ENCODE measurements around the gene IGSF21.
A peak's percentile ranks its signal among the peaks of the same experiment; 100 is the strongest.

Gene IGSF21

DNA sequence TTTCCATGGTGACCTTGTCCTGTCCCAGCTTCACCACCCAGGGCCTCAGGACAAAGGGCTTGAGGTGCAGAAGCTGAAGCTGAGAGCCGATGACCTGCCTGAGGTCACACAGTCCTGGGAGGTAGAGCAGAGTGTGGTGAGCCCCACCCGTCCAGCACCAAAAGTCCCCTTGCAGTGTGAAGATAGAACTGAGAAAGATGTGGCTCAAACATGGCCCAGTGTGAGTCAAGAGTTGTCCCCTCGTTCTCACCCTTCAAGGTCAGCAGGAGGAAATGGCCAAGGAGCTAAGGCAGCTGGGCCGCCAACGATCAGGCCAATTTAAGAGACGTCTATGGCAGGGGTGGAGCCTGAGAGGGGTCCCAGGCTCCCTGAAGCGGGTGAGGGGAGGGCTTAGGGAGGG, 215.7 kb downstream of the IGSF21 start:
- no peak for DNase-seq

DNA sequence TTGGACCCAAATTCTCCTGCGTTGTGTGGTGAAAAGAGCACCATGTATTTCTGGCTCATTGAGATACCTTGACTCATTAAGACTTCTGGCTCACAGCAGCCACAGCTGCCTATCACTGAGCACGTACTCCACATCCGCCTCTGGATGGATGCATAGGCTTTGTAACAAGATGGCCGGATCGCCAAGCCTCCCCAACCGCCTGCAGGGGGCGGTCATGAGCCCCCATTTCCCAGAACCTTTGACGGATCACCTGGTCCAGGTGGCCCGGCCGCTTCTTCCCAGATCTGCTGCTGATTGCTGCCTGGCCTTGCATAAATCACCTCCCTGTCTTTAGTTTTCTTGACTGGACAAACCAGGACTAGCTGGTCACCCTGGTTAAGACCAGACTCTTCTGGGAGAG, 216.6 kb downstream of the IGSF21 start:
- DNase-seq: no peak

DNA sequence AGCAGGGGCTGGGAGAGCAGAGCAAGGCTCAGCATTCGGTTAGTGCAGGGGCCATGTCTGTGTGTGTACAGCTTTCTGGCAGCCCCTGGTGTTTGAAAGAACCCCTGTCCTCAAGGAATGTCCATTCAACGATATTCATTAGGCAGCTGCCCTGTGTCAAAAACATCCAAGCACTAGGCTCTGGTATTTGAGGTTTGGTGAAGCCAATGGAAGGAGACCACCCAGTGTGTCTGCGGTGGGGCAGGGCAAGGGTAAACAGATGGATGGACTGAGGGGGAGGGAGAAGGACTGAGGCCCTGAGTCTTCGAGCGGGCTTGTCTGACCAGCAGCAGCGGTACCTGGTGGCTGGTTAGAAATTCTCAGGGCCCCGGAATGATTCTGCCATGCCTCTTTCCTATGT, 217.5 kb downstream of the IGSF21 start:
- no peak for DNase-seq

GRCh38 chr1:18326211-18326897, 218.8 kb downstream of the IGSF21 start:
- DNase-seq: peak in 3 of 56 donors; percentile 5 to 7 (median 6)

DNA sequence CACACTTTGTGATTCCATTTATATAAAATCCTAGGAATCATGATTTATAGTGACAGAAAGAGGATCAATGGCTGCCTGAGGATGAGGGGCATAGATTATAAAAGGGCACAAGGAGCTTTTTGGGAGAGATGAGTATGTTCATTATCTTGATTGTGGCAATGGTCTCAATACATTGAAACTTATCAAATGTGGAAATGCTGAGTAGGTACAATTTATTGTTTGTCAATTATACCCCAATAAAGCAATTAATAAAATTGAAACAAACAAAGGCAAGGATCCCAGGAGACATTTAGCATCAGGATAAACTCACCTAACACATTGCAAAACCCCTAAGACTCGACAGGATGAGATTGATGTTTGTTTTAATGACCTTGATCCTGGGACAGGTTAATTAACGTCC, 220.1 kb downstream of the IGSF21 start:
- no peak for DNase-seq

DNA sequence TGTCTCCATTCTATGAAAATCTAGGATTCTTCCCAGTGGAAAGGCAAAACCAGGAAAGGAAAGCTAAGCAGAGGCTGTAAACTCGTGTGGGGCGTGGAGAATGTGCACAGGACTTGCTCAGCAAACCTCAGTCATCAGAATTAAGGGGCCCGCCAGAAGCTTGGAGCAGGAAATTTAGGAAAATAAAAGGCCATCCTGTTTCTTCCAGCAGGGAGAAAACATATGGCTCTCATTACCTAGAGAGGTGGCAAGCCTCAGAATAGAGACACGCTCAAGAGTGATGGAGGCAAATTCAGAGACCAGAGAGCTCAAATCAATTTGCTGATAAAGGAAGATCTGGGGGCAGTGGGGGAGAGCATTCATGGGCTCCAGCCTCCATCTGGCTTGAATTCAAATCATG, 221.2 kb downstream of the IGSF21 start:
- DNase-seq: no peak

GRCh38 chr1:18329469-18330253, 222.1 kb downstream of the IGSF21 start:
- no peak for DNase-seq

DNA sequence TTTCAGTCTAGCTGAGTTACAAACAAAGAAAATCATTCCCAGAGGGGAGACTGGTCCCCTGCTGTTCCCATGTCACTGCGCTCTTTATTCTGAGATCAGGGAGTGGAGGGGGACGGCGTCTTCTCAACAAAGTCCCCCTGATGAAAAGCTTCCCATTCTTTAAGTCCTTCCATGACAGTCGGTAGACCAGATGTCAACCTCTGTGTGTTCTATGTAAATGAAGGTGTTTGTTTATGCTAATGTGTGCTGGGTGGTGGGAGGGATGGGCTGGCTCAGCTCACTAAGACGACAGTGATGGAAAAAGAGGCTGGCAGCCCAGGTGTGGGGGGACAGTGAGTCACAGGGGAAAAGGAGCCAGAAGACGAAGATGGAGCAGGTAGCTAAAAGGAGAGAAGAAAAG, 225.0 kb downstream of the IGSF21 start:
- no peak for DNase-seq

DNA sequence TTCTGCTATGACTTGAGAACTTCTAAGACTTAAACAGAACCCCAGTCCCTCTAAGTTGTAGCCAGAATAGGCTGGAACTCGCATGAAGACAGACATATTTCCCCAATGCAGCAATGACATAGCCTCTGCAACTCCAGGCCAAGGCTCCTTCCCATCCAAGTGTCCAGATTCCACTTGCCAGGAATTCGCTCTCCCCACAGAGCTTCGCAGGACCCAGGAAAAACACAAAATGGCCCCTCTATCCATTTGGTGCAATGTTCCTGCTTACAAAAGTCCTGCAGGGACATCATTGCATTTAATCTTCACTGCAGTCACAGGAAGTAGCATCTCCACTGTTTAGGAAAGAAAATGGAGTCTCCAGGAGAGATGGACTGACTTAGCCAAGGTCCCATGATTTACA, 225.6 kb downstream of the IGSF21 start:
- no peak for DNase-seq

- no peak for DNase-seq
Observed at GRCh38 chr1:18336801-18337200, 229.2 kb downstream of the IGSF21 start.

DNA sequence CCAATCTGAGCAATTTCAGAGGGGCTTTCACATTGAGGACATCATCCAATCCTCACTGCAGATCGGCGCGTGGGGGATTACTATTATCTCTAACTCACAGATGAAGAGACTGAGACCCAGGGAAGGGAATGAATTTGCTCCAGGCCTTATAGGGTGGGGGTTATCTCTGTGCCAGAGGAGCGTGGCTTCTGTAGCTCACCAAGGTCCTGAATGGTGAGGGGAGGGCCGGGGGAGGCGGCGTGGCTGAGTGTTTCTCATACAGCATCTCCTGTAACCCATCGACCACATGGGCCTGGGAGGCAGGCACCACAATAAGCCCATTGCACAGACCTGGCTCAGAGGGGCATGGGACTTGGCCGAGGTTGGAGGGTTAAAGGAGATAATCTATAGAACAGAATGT, 230.2 kb downstream of the IGSF21 start:
- DNase-seq: no peak

DNA sequence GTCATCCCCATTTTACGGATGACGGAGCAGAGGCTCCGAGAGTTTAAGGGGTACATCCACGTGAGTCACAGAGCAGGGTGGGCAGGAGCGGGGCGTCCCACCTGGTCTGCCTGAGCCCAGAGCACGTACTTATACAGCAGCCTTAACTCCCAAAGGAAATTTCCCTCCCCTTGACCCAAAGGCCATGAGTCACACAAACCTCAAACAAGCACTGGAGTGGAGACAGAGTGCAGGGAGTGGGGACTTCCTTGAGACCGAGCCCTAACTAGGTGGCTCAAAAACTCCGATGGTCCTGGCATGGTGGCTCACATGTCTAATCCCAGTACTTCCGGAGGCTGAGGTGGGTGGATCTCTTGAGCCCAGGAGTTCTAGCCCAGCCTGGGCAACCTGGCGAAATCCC, 231.6 kb downstream of the IGSF21 start:
- no peak for DNase-seq

GRCh38 chr1:18340158-18340764, 232.7 kb downstream of the IGSF21 start:
- DNase-seq: no peak

DNA sequence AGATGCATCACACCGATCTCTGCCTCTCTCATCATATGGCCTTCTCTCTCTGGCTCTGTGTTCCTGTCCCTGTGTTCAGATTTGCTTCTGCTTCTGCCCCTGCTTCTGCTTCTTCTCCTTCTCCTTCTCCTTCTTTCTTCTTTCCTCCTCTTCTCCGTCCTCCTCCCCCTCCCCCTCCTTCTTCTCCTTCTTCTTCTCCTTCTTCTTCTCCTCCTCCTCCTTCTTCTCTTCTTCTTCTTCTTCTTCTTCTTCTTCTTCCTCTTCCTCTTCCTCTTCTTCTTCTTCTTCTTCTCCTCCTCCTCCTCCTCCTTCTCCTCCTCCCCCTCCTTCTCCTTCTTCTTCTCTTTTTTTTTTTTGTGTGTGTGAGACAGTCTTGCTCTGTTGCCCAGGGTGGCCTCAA, 233.2 kb downstream of the IGSF21 start:
- DNase-seq: no peak

- DNase-seq: no peak
Observed at GRCh38 chr1:18341291-18342069, 233.9 kb downstream of the IGSF21 start.

- DNase-seq: no peak
Observed at GRCh38 chr1:18342744-18343143, 235.1 kb downstream of the IGSF21 start.

GRCh38 chr1:18343581-18343980, 236.0 kb downstream of the IGSF21 start:
- no peak for DNase-seq

DNA sequence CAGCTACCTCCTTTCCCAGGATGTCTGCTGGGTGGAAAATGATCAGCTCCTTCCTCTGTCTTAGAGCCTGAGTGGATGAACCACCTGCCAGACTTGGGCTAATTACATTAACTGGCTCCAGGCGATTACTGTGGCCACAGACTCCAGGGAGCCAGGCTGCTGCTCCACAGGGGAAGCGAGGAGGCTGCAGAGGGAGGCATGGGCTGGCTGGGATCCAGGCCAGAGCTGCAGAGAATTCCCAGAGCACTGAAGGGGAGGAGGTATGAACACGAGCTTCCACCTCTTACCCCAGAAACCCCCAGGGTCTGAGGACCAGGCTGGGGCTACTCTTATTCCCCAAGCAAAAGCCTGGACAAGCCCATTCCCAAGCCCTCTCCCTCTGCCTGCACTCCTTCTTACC, 237.2 kb downstream of the IGSF21 start:
- no peak for DNase-seq

GRCh38 chr1:18347559-18347958, 240.0 kb downstream of the IGSF21 start:
- DNase-seq: no peak

GRCh38 chr1:18348354-18348753, 240.8 kb downstream of the IGSF21 start:
- no peak for DNase-seq

DNA sequence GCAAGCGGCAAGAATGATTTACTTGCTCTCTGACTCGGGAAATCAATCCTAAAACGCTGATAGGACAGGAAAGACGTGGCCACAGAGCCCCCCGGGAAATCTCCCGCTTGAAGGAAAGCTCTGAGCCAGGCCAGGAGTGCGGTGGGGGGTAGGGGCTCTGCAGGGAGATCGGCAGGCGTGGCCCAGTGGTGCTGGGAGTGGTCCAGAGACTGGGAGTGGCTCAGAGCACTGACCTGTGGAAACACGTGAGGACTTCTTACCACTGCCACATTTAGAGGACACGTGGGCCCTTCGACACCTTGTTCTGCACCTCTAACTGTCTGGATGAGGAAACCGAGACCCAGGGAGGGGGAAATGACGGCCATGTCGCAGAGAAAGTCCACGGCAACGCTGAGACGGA, 243.1 kb downstream of the IGSF21 start:
- DNase-seq: no peak

DNA sequence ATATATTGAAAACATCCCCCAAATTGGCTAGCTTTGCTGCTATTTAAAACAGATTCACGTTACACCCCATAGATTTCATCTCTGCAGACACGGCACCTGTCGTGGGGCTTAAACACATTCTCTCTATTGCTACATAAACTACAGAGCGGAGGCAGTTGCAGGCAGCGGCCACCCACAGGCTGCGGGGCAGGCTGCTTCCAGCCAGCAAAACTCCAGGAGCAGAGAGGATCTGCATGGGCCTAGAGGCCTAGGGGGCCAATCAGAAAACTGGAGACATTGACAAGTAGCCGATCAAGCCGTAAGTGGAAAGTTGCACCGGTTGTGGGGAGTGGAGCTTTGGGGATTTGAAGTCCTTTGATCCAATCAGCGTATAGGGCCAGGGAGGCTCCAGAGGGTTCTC, 244.1 kb downstream of the IGSF21 start:
- peak in 2 of 56 donors; percentile 6 to 16 for DNase-seq

Data from amygdala (tissue), 56 donors.